ENCODE data around the gene IMPDH1.

Gene IMPDH1

GRCh38 chr7:128359336-128359735 lies 50.4 kb downstream of the IMPDH1 start:
- FAIRE-seq = no peak

GRCh38 chr7:128358233-128358632 lies 51.5 kb downstream of the IMPDH1 start:
- no peak for FAIRE-seq

- FAIRE-seq = no peak
Measured at GRCh38 chr7:128357217-128357613, 52.6 kb downstream of the IMPDH1 start.

- FAIRE-seq = no peak
Measured at GRCh38 chr7:128356546-128357216, 53.1 kb downstream of the IMPDH1 start.

- FAIRE-seq = no peak
Measured at GRCh38 chr7:128353610-128354009, 56.2 kb downstream of the IMPDH1 start.

GRCh38 chr7:128353189-128353588 lies 56.6 kb downstream of the IMPDH1 start:
- no peak for FAIRE-seq

- FAIRE-seq = no peak
Measured at GRCh38 chr7:128352636-128353035, 57.1 kb downstream of the IMPDH1 start.

GRCh38 chr7:128352153-128352537 lies 57.6 kb downstream of the IMPDH1 start:
- FAIRE-seq = no peak

- no peak for FAIRE-seq
Measured at GRCh38 chr7:128351296-128352152, 58.3 kb downstream of the IMPDH1 start.

GRCh38 chr7:128350708-128351295 lies 59.0 kb downstream of the IMPDH1 start:
- FAIRE-seq = no peak

- no peak for FAIRE-seq
Measured at GRCh38 chr7:128349466-128349825, 60.3 kb downstream of the IMPDH1 start.

- no peak for FAIRE-seq
Measured at GRCh38 chr7:128347647-128348097, 62.1 kb downstream of the IMPDH1 start.

GRCh38 chr7:128344431-128344774 lies 65.4 kb downstream of the IMPDH1 start:
- FAIRE-seq = no peak

- FAIRE-seq = no peak
Measured at GRCh38 chr7:128343554-128344430, 66.0 kb downstream of the IMPDH1 start, which contains the start of gene RBM28. Gene RBM28 (minus strand): TSS chr7:128343908. CDS start chr7:128343793, 115 bp downstream.
